HPDE6-E6E7 (cell line): ENCODE measurements around the gene ADGRD1.

Source experiments
- DNase-seq: peaks from one replicate; pipeline ENCODE4 v3.0.0; 2011; ENCODE audit warnings: missing footprints; ENCODE audit errors: extremely low spot score

Gene ADGRD1

GRCh38 chr12:131072451-131073230 lies 118.9 kb downstream of the ADGRD1 start:
- no peak for DNase-seq

- no peak for DNase-seq
Measured at GRCh38 chr12:131074221-131075083, 120.7 kb downstream of the ADGRD1 start.

- DNase-seq = no peak
Measured at GRCh38 chr12:131075194-131075593, 121.5 kb downstream of the ADGRD1 start.

GRCh38 chr12:131075611-131076010 lies 121.9 kb downstream of the ADGRD1 start:
- DNase-seq = no peak

- no peak for DNase-seq
Measured at GRCh38 chr12:131076296-131076695, 122.6 kb downstream of the ADGRD1 start.

GRCh38 chr12:131076791-131077747 lies 123.4 kb downstream of the ADGRD1 start:
- DNase-seq = no peak

- DNase-seq = no peak
Measured at GRCh38 chr12:131077931-131078391, 124.3 kb downstream of the ADGRD1 start.

- DNase-seq = no peak
Measured at GRCh38 chr12:131082290-131083194, 128.8 kb downstream of the ADGRD1 start.

- DNase-seq = no peak
Measured at GRCh38 chr12:131084341-131085011, 130.8 kb downstream of the ADGRD1 start.

- no peak for DNase-seq
Measured at GRCh38 chr12:131085125-131085815, 131.6 kb downstream of the ADGRD1 start.

- no peak for DNase-seq
Measured at GRCh38 chr12:131085816-131086591, 132.3 kb downstream of the ADGRD1 start.

GRCh38 chr12:131087302-131087818 lies 133.7 kb downstream of the ADGRD1 start:
- DNase-seq = no peak

GRCh38 chr12:131087991-131088700 lies 134.4 kb downstream of the ADGRD1 start:
- no peak for DNase-seq

GRCh38 chr12:131088701-131089530 lies 135.2 kb downstream of the ADGRD1 start:
- DNase-seq = no peak

GRCh38 chr12:131089531-131090273 lies 136.0 kb downstream of the ADGRD1 start:
- no peak for DNase-seq
